ENCODE data around the gene KSR2. TPM values are rescaled to one million over a fixed set of nuclear protein-coding genes. Genes with fewer than 3 reads are reported as not detected.

Gene KSR2
- total and polyA plus RNA-seq, 2 of the 13 experiments (the other 11 are each of a cell fraction or from before 2014, with no cell fraction given) = 0.02 TPM; not detected in 1

- no peak overlapping the region for H3K9ac ChIP-seq (ENCODE audit: insufficient read depth, low read depth, low read length)
- H3K36me3 ChIP-seq (replicated peaks in 1 of 2; ENCODE audit: control insufficient read depth in 1 of 2, insufficient read depth in 2 of 2, low read length in 2 of 2) = no peaks in the 10 kb centered on the region
- no peak overlapping the region for H2AFZ ChIP-seq (ENCODE audit: low read length)
- ATAC-seq = no peak
- DNase-seq (ENCODE audit: low spot score) = no peak
- no peak overlapping the region for H3K27ac ChIP-seq (ENCODE audit: extremely low read length, insufficient read depth, low read length)
- peaks cover 0 to 11% of the 10 kb centered on the region in 2 experiments; a peak in 2 of 5 replicates for H3K27me3 ChIP-seq (ENCODE audit: control insufficient read depth in 1 of 2, insufficient read depth in 2 of 2, low read length in 2 of 2)
- no peaks in the 10 kb centered on the region for H4K20me1 ChIP-seq (ENCODE audit: insufficient read depth, low read length)
- TF ChIP-seq FOXK2 (IDR thresholded peaks at IDR 0.05) (no peak), ETV6 (CRISPR knock-in tag; conservative IDR thresholded peaks at IDR 0.05) (no peak)
- no peaks in the 10 kb centered on the region for H3K79me2 ChIP-seq (ENCODE audit: insufficient read depth, low read length)
- WGBS (ENCODE audit: low lambda C conversion rate) = 10% methylated on average over 5 of the region's 5 CpGs
- ChIA-PET POLR2A (no interaction called here), CTCF (ENCODE audit: low intra/inter-chr PET ratio, low total read pairs) (no interaction called here)
- no peak overlapping the region for H3K4me3 ChIP-seq (replicated peaks in 1 of 3; ENCODE audit: insufficient read depth in 1 of 3, low read depth in 2 of 3, low read length in 3 of 3)
- in situ Hi-C loops (cut with HindIII; ENCODE audit: extremely low pct_ligation_motif_present, low pct_unique_long_range_greater_than_20kb) = no loop called here
- no peak overlapping the region for H3K4me2 ChIP-seq (ENCODE audit: low read depth, low read length)
- BruUV-seq (replicated peaks) = no TSS peak
- intact Hi-C loops (cut with micrococcal nuclease; ENCODE audit: unreplicated experiment) = no loop called here
- H3K9me3 ChIP-seq (ENCODE audit: low read length) = peaks cover 4% of the 10 kb centered on the region; the same call in 1 of the 2 replicates
- no peaks in the 10 kb centered on the region for H3K4me1 ChIP-seq (ENCODE audit: insufficient read depth, low read length)
- no peak for FAIRE-seq
Observed at GRCh38 chr12:117908411-117908810, 60.4 kb downstream of the KSR2 start.

GRCh38 chr12:117907108-117907689 is 61.6 kb downstream of the KSR2 start:
- ChIA-PET POLR2A (no interaction called here), CTCF (ENCODE audit: low intra/inter-chr PET ratio, low total read pairs) (no interaction called here)
- no peaks in the 10 kb centered on the region for H3K36me3 ChIP-seq (replicated peaks in 1 of 2; ENCODE audit: control insufficient read depth in 1 of 2, insufficient read depth in 2 of 2, low read length in 2 of 2)
- BruUV-seq (replicated peaks) = no TSS peak
- H4K20me1 ChIP-seq (ENCODE audit: insufficient read depth, low read length) = no peaks in the 10 kb centered on the region
- H3K27ac ChIP-seq (ENCODE audit: extremely low read length, insufficient read depth, low read length) = no peak overlapping the region
- peaks cover 4% of the 10 kb centered on the region; the same call in 1 of the 2 replicates for H3K9me3 ChIP-seq (ENCODE audit: low read length)
- intact Hi-C loops (cut with micrococcal nuclease; ENCODE audit: unreplicated experiment) (no loop called here), in situ Hi-C loops (cut with HindIII; ENCODE audit: extremely low pct_ligation_motif_present, low pct_unique_long_range_greater_than_20kb) (no loop called here)
- FAIRE-seq (no peak), DNase-seq (ENCODE audit: low spot score) (no peak), ATAC-seq (no peak)
- WGBS (ENCODE audit: low lambda C conversion rate) = 30% methylated on average over 10 of the region's 11 CpGs
- H3K79me2 ChIP-seq (ENCODE audit: insufficient read depth, low read length) = no peaks in the 10 kb centered on the region
- no peak overlapping the region for H3K9ac ChIP-seq (ENCODE audit: insufficient read depth, low read depth, low read length)
- no peaks in the 10 kb centered on the region for H3K4me1 ChIP-seq (ENCODE audit: insufficient read depth, low read length)
- H2AFZ ChIP-seq (ENCODE audit: low read length) = no peak overlapping the region
- H3K4me2 ChIP-seq (ENCODE audit: low read depth, low read length) = no peak overlapping the region
- H3K4me3 ChIP-seq (replicated peaks in 1 of 3; ENCODE audit: insufficient read depth in 1 of 3, low read depth in 2 of 3, low read length in 3 of 3) = no peak overlapping the region
- peaks cover 0 to 2% of the 10 kb centered on the region in 2 experiments; a peak in 1 of 5 replicates for H3K27me3 ChIP-seq (ENCODE audit: control insufficient read depth in 1 of 2, insufficient read depth in 2 of 2, low read length in 2 of 2)
- TF ChIP-seq SNAI1 (CRISPR knock-in tag; IDR thresholded peaks at IDR 0.05; ENCODE audit: borderline replicate concordance) = no peak
- no peak for TF ChIP-seq IRF1 (CRISPR knock-in tag; IDR thresholded peaks at IDR 0.05; ENCODE audit: low read depth)
- no peak for TF ChIP-seq ATM (IDR thresholded peaks at IDR 0.05; ENCODE audit: borderline replicate concordance)
- no peak for TF ChIP-seq CC2D1A (CRISPR knock-in tag; IDR thresholded peaks at IDR 0.05)
- TF ChIP-seq ZKSCAN1 (IDR thresholded peaks at IDR 0.05; ENCODE audit: low read length) = no peak
- no peak for TF ChIP-seq ZNF564 (CRISPR knock-in tag; IDR thresholded peaks at IDR 0.05)
- TF ChIP-seq ZNF414 (CRISPR knock-in tag; IDR thresholded peaks at IDR 0.05) = no peak
- no peak for TF ChIP-seq GTF3A (CRISPR knock-in tag; conservative IDR thresholded peaks at IDR 0.05)
- TF ChIP-seq AHDC1 (CRISPR knock-in tag; IDR thresholded peaks at IDR 0.05; ENCODE audit: borderline replicate concordance) = no peak
- TF ChIP-seq CENPT (CRISPR knock-in tag; IDR thresholded peaks at IDR 0.05; ENCODE audit: low read depth) = no peak
- TF ChIP-seq ETV6 (CRISPR knock-in tag; conservative IDR thresholded peaks at IDR 0.05) = no peak

Measured in HepG2 (cell line).